Erythroblast (primary cell): ENCODE measurements around the gene OSBPL10.

ENCODE experiments used
- GATA1 ChIP-seq: IDR thresholded peaks from 2 replicates; pipeline ENCODE4 v1.6.1; 2011; ENCODE audit warnings: low read depth, mild to moderate bottlenecking, control low read depth, low read length, moderate library complexity
- POLR2A ChIP-seq: IDR thresholded peaks from 2 replicates; pipeline ENCODE4 v1.6.1; 2011; ENCODE audit warnings: mild to moderate bottlenecking, low read length

DNA sequence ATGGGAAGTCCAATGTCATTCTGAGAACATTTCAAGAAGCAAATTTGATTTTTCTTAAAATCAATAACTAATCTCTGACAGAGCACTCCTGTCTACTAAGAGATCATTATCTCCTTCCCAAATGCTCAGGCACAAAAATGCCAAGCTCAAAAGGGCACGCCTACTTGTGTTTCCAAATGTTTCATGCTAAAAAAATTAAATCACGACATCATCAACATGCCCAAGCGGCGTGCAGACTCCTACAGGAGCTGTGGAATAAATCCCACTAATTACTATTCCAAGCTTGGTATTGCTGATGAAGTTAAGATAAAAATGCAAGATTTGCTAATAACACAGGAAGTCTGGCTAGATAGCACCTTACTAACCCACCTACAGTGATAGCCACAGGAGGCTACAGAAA lies 140.8 kb downstream of the OSBPL10 start:
- TF ChIP-seq POLR2A (no peak), GATA1 (no peak)
